H9 (cell line): Measurements from ENCODE around the gene UPF1. TPM values are rescaled to one million over a fixed set of nuclear protein-coding genes. Genes with fewer than 3 reads are reported as not detected.

ENCODE experiments used
- DNase-seq: peaks from one replicate; pipeline ENCODE4 v3.0.0-alpha.2; 2017
- H2AFZ ChIP-seq: one replicate; pipeline ENCODE4 v1.6.1; 2013; ENCODE audit warnings: mild to moderate bottlenecking, low read length, control low read depth, moderate library complexity
- H2AK5ac ChIP-seq: 2 replicates; pipeline ENCODE4 v1.6.1; 2013; ENCODE audit warnings: low read length, control low read depth, mixed read lengths; ENCODE audit not compliant: insufficient read length
- H2BK120ac ChIP-seq: one replicate; pipeline ENCODE4 v1.6.1; 2013; ENCODE audit warnings: low read depth, mild to moderate bottlenecking, low read length, control low read depth, inconsistent platforms; ENCODE audit not compliant: poor library complexity, severe bottlenecking
- H2BK12ac ChIP-seq: 2 replicates; pipeline ENCODE4 v1.6.1; 2013; ENCODE audit warnings: low read length, control low read depth, mixed read lengths, low read depth; ENCODE audit not compliant: insufficient read length
- H2BK15ac ChIP-seq: 2 replicates; pipeline ENCODE4 v1.6.1; 2013; ENCODE audit warnings: low read depth, low read length, control low read depth
- H2BK20ac ChIP-seq: one replicate; pipeline ENCODE4 v1.6.1; 2013; ENCODE audit warnings: low read depth, mild to moderate bottlenecking, low read length, control low read depth, inconsistent platforms; ENCODE audit not compliant: poor library complexity, severe bottlenecking
- H2BK5ac ChIP-seq: 2 replicates; pipeline ENCODE4 v1.6.1; 2013; ENCODE audit warnings: low read length, control low read depth, mixed read lengths; ENCODE audit not compliant: insufficient read length
- H3K14ac ChIP-seq: 2 replicates; pipeline ENCODE4 v1.6.1; 2013; ENCODE audit warnings: low read length, control low read depth; ENCODE audit not compliant: insufficient read depth
- H3K18ac ChIP-seq: 2 replicates; pipeline ENCODE4 v1.6.1; 2013; ENCODE audit warnings: low read depth, mild to moderate bottlenecking, mixed read lengths, low read length, control low read depth; ENCODE audit not compliant: insufficient read length
- H3K23ac ChIP-seq: 2 replicates; pipeline ENCODE4 v1.6.1; 2013; ENCODE audit warnings: low read length, control low read depth, mixed read lengths, low read depth; ENCODE audit not compliant: insufficient read length
- H3K23me2 ChIP-seq: 2 replicates; pipeline ENCODE4 v1.6.1; 2013; ENCODE audit warnings: low read depth, mild to moderate bottlenecking, mixed read lengths, low read length, control low read depth; ENCODE audit not compliant: insufficient read length, poor library complexity, severe bottlenecking
- H3K27ac ChIP-seq: 2 replicates; pipeline ENCODE4 v1.5.1; 2013; ENCODE audit warnings: low read length, control low read depth, mixed read lengths, low read depth; ENCODE audit not compliant: insufficient read length
- H3K27me3 ChIP-seq: 2 replicates; pipeline ENCODE4 v1.6.1; 2013; ENCODE audit warnings: low read length, control low read depth, inconsistent platforms; ENCODE audit not compliant: insufficient read depth
- H3K4ac ChIP-seq: 2 replicates; pipeline ENCODE4 v1.6.1; 2013; ENCODE audit warnings: low read depth, mild to moderate bottlenecking, control low read depth, inconsistent platforms, low read length, moderate library complexity
- H3K4me1 ChIP-seq: 2 replicates; pipeline ENCODE4 v1.6.1; 2013; ENCODE audit warnings: low read length, control low read depth, inconsistent platforms; ENCODE audit not compliant: insufficient read depth
- H3K4me2 ChIP-seq: 2 replicates; pipeline ENCODE4 v1.6.1; 2013; ENCODE audit warnings: low read length, control low read depth, mixed read lengths; ENCODE audit not compliant: insufficient read length, insufficient read depth
- H3K56ac ChIP-seq: 2 replicates; pipeline ENCODE4 v1.6.1; 2013; ENCODE audit warnings: low read depth, mild to moderate bottlenecking, mixed read lengths, low read length, control low read depth; ENCODE audit not compliant: insufficient read length
- H3K79me1 ChIP-seq: 2 replicates; pipeline ENCODE4 v1.6.1; 2013; ENCODE audit warnings: low read depth, mild to moderate bottlenecking, moderate library complexity, low read length, control low read depth, inconsistent platforms; ENCODE audit not compliant: insufficient read depth, poor library complexity, severe bottlenecking
- H3K79me2 ChIP-seq: 2 replicates; pipeline ENCODE4 v1.6.1; 2013; ENCODE audit warnings: low read length, control low read depth, inconsistent platforms; ENCODE audit not compliant: insufficient read depth
- H3K9ac ChIP-seq: 2 replicates; pipeline ENCODE4 v1.6.1; 2013; ENCODE audit warnings: low read length, control low read depth, mixed read lengths; ENCODE audit not compliant: insufficient read length; ENCODE audit errors: extremely low read depth
- H3K9me3 ChIP-seq: one replicate; pipeline ENCODE4 v1.6.1; 2013; ENCODE audit warnings: low read depth, low read length, inconsistent platforms; ENCODE audit not compliant: control insufficient read depth
- H3T11ph ChIP-seq: one replicate; pipeline ENCODE4 v1.6.1; 2013; ENCODE audit warnings: mild to moderate bottlenecking, low read length, control low read depth, inconsistent platforms
- H4K20me1 ChIP-seq: one replicate; pipeline ENCODE4 v1.6.1; 2013; ENCODE audit not compliant: control insufficient read depth, insufficient read length, insufficient read depth
- H4K5ac ChIP-seq: 2 replicates; pipeline ENCODE4 v1.6.1; 2013; ENCODE audit warnings: low read depth, mild to moderate bottlenecking, mixed read lengths, low read length, control low read depth; ENCODE audit not compliant: insufficient read length
- H4K8ac ChIP-seq: replicated peaks from 2 replicates; pipeline ENCODE4 v1.6.1; 2013; ENCODE audit warnings: low read length, control low read depth, mixed read lengths, low read depth; ENCODE audit not compliant: insufficient read length
- H4K91ac ChIP-seq: 2 replicates; pipeline ENCODE4 v1.6.1; 2013; ENCODE audit warnings: low read depth, mild to moderate bottlenecking, moderate library complexity, mixed read lengths, low read length, control low read depth; ENCODE audit not compliant: insufficient read length
- H3K27ac Mint-ChIP-seq, 3 experiments: 2 replicates in 2 of 3; 3 replicates in 1 of 3; pipeline ENCODE4 v1.8.0; 2020 to 2021; ENCODE audit warnings: mixed read lengths in 3 of 3, mild to moderate bottlenecking in 1 of 3, moderate library complexity in 1 of 3
- H3K27me3 Mint-ChIP-seq: 2 replicates; pipeline ENCODE4 v1.8.0; 2021; ENCODE audit warnings: low read depth, mild to moderate bottlenecking, moderate library complexity, mixed read lengths
- H3K36me3 Mint-ChIP-seq, 3 experiments: 2 replicates in 2 of 3; 3 replicates in 1 of 3; pipeline ENCODE4 v1.8.0; 2020 to 2021; ENCODE audit warnings: low read depth in 3 of 3, mixed read lengths in 3 of 3; ENCODE audit not compliant: insufficient read depth in 1 of 3
- H3K4me1 Mint-ChIP-seq, 2 experiments: 2 replicates each; pipeline ENCODE4 v1.8.0; 2020; ENCODE audit warnings: mixed read lengths in 2 of 2
- H3K4me3 Mint-ChIP-seq, 2 experiments: 2 replicates in 1 of 2; 3 replicates in 1 of 2; pipeline ENCODE4 v1.8.0; 2020 to 2021; ENCODE audit warnings: mild to moderate bottlenecking in 2 of 2, mixed read lengths in 2 of 2, moderate library complexity in 1 of 2
- H3K9me3 Mint-ChIP-seq, 2 experiments: 2 replicates in 1 of 2; 3 replicates in 1 of 2; pipeline ENCODE4 v1.8.0; 2020; ENCODE audit warnings: mild to moderate bottlenecking in 2 of 2, mixed read lengths in 2 of 2, moderate library complexity in 1 of 2
- WGBS: extraction: QIAGEN DNeasy Blood & Tissue Kit; methylation state at CpG from one replicate; pipeline ENCODE4 v1.1.7; 2013; ENCODE audit warnings: missing lambda C conversion rate, low lambda C conversion rate, mixed read lengths; ENCODE audit not compliant: insufficient read length; ENCODE audit errors: extremely low coverage; 5-methylcytosine and 5-hydroxymethylcytosine counted together
- total RNA-seq: library from RNA; stranded (reverse); gene quantifications from 2 replicates; pipeline ENCODE4 v1.2.1, GENCODE V29; 2021
- TF ChIP-seq, protein P1 (sequence below): fragments of 200-600 bp; sonication (generic); conservative IDR thresholded peaks from 3 replicates; pipeline ENCODE4 v1.8.0; 2021; ENCODE audit warnings: antibody characterized with exemption, mild to moderate bottlenecking

UPF1 gene
- total RNA-seq, 1 experiment from 2014 or later, result 85.4 TPM

GRCh38 chr19:18784786-18785120, 47.0 kb upstream of the UPF1 start:
- H3K23ac ChIP-seq, result no peak overlapping the region
- H3K4me1 ChIP-seq, result no peaks in the 10 kb centered on the region
- no peak overlapping the region for H4K5ac ChIP-seq
- no peak overlapping the region for H4K8ac ChIP-seq
- H3K4me2 ChIP-seq, result peak overlapping the region; percentile 64
- H3K9ac ChIP-seq, result no peak overlapping the region
- H2AFZ ChIP-seq, result no peak overlapping the region
- H2BK5ac ChIP-seq, result no peak overlapping the region
- TF ChIP-seq, protein P1, sequence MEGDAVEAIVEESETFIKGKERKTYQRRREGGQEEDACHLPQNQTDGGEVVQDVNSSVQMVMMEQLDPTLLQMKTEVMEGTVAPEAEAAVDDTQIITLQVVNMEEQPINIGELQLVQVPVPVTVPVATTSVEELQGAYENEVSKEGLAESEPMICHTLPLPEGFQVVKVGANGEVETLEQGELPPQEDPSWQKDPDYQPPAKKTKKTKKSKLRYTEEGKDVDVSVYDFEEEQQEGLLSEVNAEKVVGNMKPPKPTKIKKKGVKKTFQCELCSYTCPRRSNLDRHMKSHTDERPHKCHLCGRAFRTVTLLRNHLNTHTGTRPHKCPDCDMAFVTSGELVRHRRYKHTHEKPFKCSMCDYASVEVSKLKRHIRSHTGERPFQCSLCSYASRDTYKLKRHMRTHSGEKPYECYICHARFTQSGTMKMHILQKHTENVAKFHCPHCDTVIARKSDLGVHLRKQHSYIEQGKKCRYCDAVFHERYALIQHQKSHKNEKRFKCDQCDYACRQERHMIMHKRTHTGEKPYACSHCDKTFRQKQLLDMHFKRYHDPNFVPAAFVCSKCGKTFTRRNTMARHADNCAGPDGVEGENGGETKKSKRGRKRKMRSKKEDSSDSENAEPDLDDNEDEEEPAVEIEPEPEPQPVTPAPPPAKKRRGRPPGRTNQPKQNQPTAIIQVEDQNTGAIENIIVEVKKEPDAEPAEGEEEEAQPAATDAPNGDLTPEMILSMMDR, result no peak
- no peak overlapping the region for H4K91ac ChIP-seq
- no peak overlapping the region for H3K27ac Mint-ChIP-seq
- H3K4me3 Mint-ChIP-seq, result no peak overlapping the region
- H3K79me1 ChIP-seq, result no peaks in the 10 kb centered on the region
- H2AK5ac ChIP-seq, result no peak overlapping the region
- no CpG with 5 or more reads among the region's 16 CpGs for WGBS
- H2BK12ac ChIP-seq, result no peak overlapping the region
- no peak overlapping the region for H2BK120ac ChIP-seq
- H3K14ac ChIP-seq, result no peak overlapping the region
- DNase-seq, result no peak
- no peak overlapping the region for H2BK20ac ChIP-seq
- H4K20me1 ChIP-seq, result no peaks in the 10 kb centered on the region
- no peak overlapping the region for H3K56ac ChIP-seq
- peaks cover 18% of the 10 kb centered on the region for H3K23me2 ChIP-seq
- H3K36me3 Mint-ChIP-seq, result no peaks in the 10 kb centered on the region; a peak in 2 of 7 replicates
- peaks cover 100% of the 10 kb centered on the region for H3K27me3 Mint-ChIP-seq
- no peaks in the 10 kb centered on the region for H3K79me2 ChIP-seq
- H3K4me1 Mint-ChIP-seq, result peaks cover 15 to 31% of the 10 kb centered on the region in 2 experiments
- H3K18ac ChIP-seq, result no peak overlapping the region
- H3K4ac ChIP-seq, result no peak overlapping the region
- no peak overlapping the region for H2BK15ac ChIP-seq
- peaks cover 68% of the 10 kb centered on the region; the same call in 1 of the 2 replicates for H3K27me3 ChIP-seq
- H3T11ph ChIP-seq, result no peak overlapping the region
- no peak overlapping the region for H3K27ac ChIP-seq
- peaks cover 0 to 8% of the 10 kb centered on the region in 2 experiments; a peak in 3 of 5 replicates for H3K9me3 Mint-ChIP-seq
- H3K9me3 ChIP-seq, result no peaks in the 10 kb centered on the region
